Adrenal gland (tissue), 12 donors: ENCODE data around the gene ABCB4. TPM values are rescaled to one million over a fixed set of nuclear protein-coding genes. Genes with fewer than 3 reads are reported as not detected.

Experiments used
- DNase-seq, 7 donors: peaks; one replicate each; pipeline ENCODE4 v3.0.0-alpha.2; 2019 to 2020
- H3K27ac ChIP-seq, 5 donors: fragments of 200-600 bp; sonication (generic) in 4 of 5; 1 replicate in 3 of 5; 2 replicates in 2 of 5; pipeline versions ENCODE4 v1.5.1 to v1.8.0; 2016 to 2020; ENCODE audit warnings: mild to moderate bottlenecking in 1 of 5
- H3K27me3 ChIP-seq: fragments of 200-600 bp; 2 replicates; pipeline ENCODE4 v1.8.0; 2021
- H3K36me3 ChIP-seq, 2 donors: fragments of 200-600 bp; replicated peaks in 1 of 2; 1 replicate in 1 of 2; 2 replicates in 1 of 2; pipeline versions ENCODE4 v1.5.1 to v1.8.0; 2018 to 2022
- H3K4me1 ChIP-seq, 2 donors: fragments of 200-600 bp; replicated peaks in 1 of 2; 1 replicate in 1 of 2; 2 replicates in 1 of 2; pipeline versions ENCODE4 v1.5.1 to v1.8.0; 2018 to 2021
- H3K4me3 ChIP-seq, 4 donors: fragments of 200-600 bp; sonication (generic) in 3 of 4; one replicate each; pipeline ENCODE4 v1.5.1; 2016 to 2018
- H3K9me3 ChIP-seq, 3 donors: fragments of 200-600 bp; sonication (generic) in 1 of 3; replicated peaks in 1 of 3; 1 replicate in 2 of 3; 2 replicates in 1 of 3; pipeline versions ENCODE4 v1.5.1 to v1.8.0; 2016 to 2021
- CTCF ChIP-seq, 6 experiments: fragments of 450-650 bp in 4 of 6; fragments of 200-600 bp in 2 of 6; sonication (generic) in 1 of 6; IDR thresholded peaks; 1 replicate in 5 of 6; 2 replicates in 1 of 6; pipeline versions ENCODE4 v1.5.1 to v1.8.0; 2016 to 2021; ENCODE audit warnings: antibody characterized with exemption in 6 of 6, mild to moderate bottlenecking in 2 of 6, moderate library complexity in 1 of 6
- POLR2A ChIP-seq, 2 donors: fragments of 450-650 bp; IDR thresholded peaks; one replicate each; pipeline ENCODE4 v1.6.1; 2017; ENCODE audit warnings: antibody characterized with exemption in 2 of 2, mild to moderate bottlenecking in 2 of 2, moderate library complexity in 1 of 2
- WGBS, 4 donors: extraction: QIAGEN DNeasy Blood & Tissue Kit in 2 of 4; methylation state at CpG; one replicate each; pipeline versions ENCODE4 v1.1.5 to v1.1.7; 2013 to 2017; 5-methylcytosine and 5-hydroxymethylcytosine counted together
- intact Hi-C, 2 donors: fragments of 100-400 bp; cut with DNase I; formaldehyde crosslinking; loops; one replicate each; pipeline versions ENCODE4 v1.14.1 to v1.15.0; 2022 to 2023
- polyA plus RNA-seq, 3 donors: library from polyadenylated mRNA; stranded (reverse); fragments of 200-250 nt in 2 of 3; fragments of 350-450 nt in 1 of 3; fragmentation: Illumina TruSeq in 1 of 3; extraction: RNeasy Lipid Tissue Mini Kit (QIAGEN cat#74804) in 1 of 3; gene quantifications; one replicate each; pipeline ENCODE4 v1.2.3, GENCODE V29; 2013 to 2014
- total RNA-seq, 9 donors: library from RNA; depleted of rRNA in 4 of 9; stranded (reverse); fragments of >200 nt in 4 of 9; fragments of 120-200 nt in 1 of 9; fragmentation: NEBNext Ultra II Directional in 1 of 9; extraction: Animal tissue kit (Norgen Biotek cat#: 25700) in 1 of 9; gene quantifications; one replicate each; pipeline versions ENCODE4 v1.1.0 to v1.2.4, GENCODE V29; 2013 to 2023
- donor health status: healthy with polysubstance abuse.
- donor health status: Bipolar disorder and iron deficiency.
- donor health status: DM: yes; HTN: yes; CAD: no.
- donor health status: DM: no; HTN: no; CAD: no.
- donor health status: DM: no; HTN: no; CAD: no.
- donor health status: DM: yes; HTN: yes; CAD: no.

ABCB4 gene
- total and polyA plus RNA-seq, 12 donors: 5.9 to 62.6 (median 13.2) TPM

GRCh38 chr7:87426160-87426559, 49.3 kb downstream of the ABCB4 start:
- Histone ChIP-seq H3K27me3 (no peaks in the 10 kb centered on the region), H3K4me3 (no peak overlapping the region), H3K9me3 (no peaks in the 10 kb centered on the region), H3K27ac (no peak overlapping the region), H3K36me3 (no peaks in the 10 kb centered on the region), H3K4me1 (no peaks in the 10 kb centered on the region)
- TF ChIP-seq CTCF (IDR thresholded peaks at IDR 0.05) (no peak), POLR2A (IDR thresholded peaks at IDR 0.05) (no peak)
- DNase-seq: no peak
- WGBS, 4 donors: 90 to 95% (median 92%) methylated on average over 3 of the region's 3 CpGs
- intact Hi-C loops: no loop called here

GRCh38 chr7:87424075-87424474, 51.4 kb downstream of the ABCB4 start:
- DNase-seq: no peak

GRCh38 chr7:87420173-87420572, 55.3 kb downstream of the ABCB4 start:
- WGBS, 4 donors: 84 to 96% (median 90%) methylated on average over 3 to 4 of the region's 4 CpGs
- intact Hi-C loops: no loop called here
- no peaks in the 10 kb centered on the region for H3K27me3 ChIP-seq
- H3K9me3 ChIP-seq: no peaks in the 10 kb centered on the region
- DNase-seq: no peak
- no peaks in the 10 kb centered on the region for H3K36me3 ChIP-seq
- no peak overlapping the region for H3K27ac ChIP-seq
- TF ChIP-seq CTCF (IDR thresholded peaks at IDR 0.05) (no peak), POLR2A (IDR thresholded peaks at IDR 0.05) (no peak)
- H3K4me1 ChIP-seq: peaks cover 0 to 8% of the 10 kb centered on the region in 2 donors
- no peak overlapping the region for H3K4me3 ChIP-seq

More at GRCh38 chr7:87424075-87424474, 51.4 kb downstream of the ABCB4 start:
- H3K36me3 ChIP-seq: no peaks in the 10 kb centered on the region
- no peaks in the 10 kb centered on the region for H3K9me3 ChIP-seq
- H3K4me3 ChIP-seq: no peak overlapping the region
- no peak overlapping the region for H3K27ac ChIP-seq
- no peaks in the 10 kb centered on the region for H3K4me1 ChIP-seq
- TF ChIP-seq POLR2A (IDR thresholded peaks at IDR 0.05): no peak
- TF ChIP-seq CTCF (IDR thresholded peaks at IDR 0.05): no peak
- 77 to 91% (median 89%) methylated on average over 5 of the region's 5 CpGs for WGBS, 4 donors
- intact Hi-C loops: no loop called here
- no peaks in the 10 kb centered on the region for H3K27me3 ChIP-seq

GRCh38 chr7:87416682-87417587, 58.5 kb downstream of the ABCB4 start:
- Histone ChIP-seq H3K36me3 (no peaks in the 10 kb centered on the region), H3K27ac (no peak overlapping the region), H3K4me1 (peaks cover 0 to 8% of the 10 kb centered on the region in 2 donors), H3K27me3 (no peaks in the 10 kb centered on the region), H3K4me3 (no peak overlapping the region), H3K9me3 (no peaks in the 10 kb centered on the region)
- 38 to 42% (median 39%) methylated on average over 5 of the region's 5 CpGs for WGBS, 4 donors
- TF ChIP-seq CTCF (IDR thresholded peaks at IDR 0.05) (peak; percentile 59 to 89 (median 84)), POLR2A (IDR thresholded peaks at IDR 0.05) (no peak)
- intact Hi-C loops: loop anchor here (2.0 to 5.0 kb wide), 2 partner anchors 105 to 106 kb away; no protein-coding TSS in a partner anchor
- DNase-seq: peak; percentile 56 to 83 (median 71)
